HG03196 (cell line): ENCODE measurements around the gene RPL28.

ENCODE experiments used
- ATAC-seq: cut with Tn5 transposase; IDR thresholded peaks from one replicate; pipeline ENCODE4 v1.9.1; 2021; ENCODE audit not compliant: unreplicated experiment

Gene RPL28

GRCh38 chr19:55385724-55386492 lies at the start of gene RPL28:
TSS of gene RPL28 (plus strand) at chr19:55385932. CDS start at chr19:55386358, 426 bp downstream.
- peak; percentile 64 for ATAC-seq

- no peak for ATAC-seq
Measured at GRCh38 chr19:55336101-55336500, 49.6 kb upstream of the RPL28 start.

- peak; percentile 82 for ATAC-seq
Measured at GRCh38 chr19:55339105-55339888, 46.4 kb upstream of the RPL28 start, which contains the start of gene KMT5C. TSS of gene KMT5C (plus strand) at chr19:55339876. CDS start at chr19:55341937, 2,061 bp downstream.

- ATAC-seq, result no peak
Measured at GRCh38 chr19:55339889-55340783, 45.6 kb upstream of the RPL28 start.

- no peak for ATAC-seq
Measured at GRCh38 chr19:55340784-55341147, 45.0 kb upstream of the RPL28 start.

GRCh38 chr19:55341171-55341588 lies 44.6 kb upstream of the RPL28 start:
- no peak for ATAC-seq

GRCh38 chr19:55341595-55342531 lies 43.9 kb upstream of the RPL28 start:
- ATAC-seq, result no peak

- no peak for ATAC-seq
Measured at GRCh38 chr19:55344444-55344843, 41.3 kb upstream of the RPL28 start.

GRCh38 chr19:55345101-55345817 lies 40.5 kb upstream of the RPL28 start:
- ATAC-seq, result no peak

- ATAC-seq, result no peak
Measured at GRCh38 chr19:55345818-55346724, 39.7 kb upstream of the RPL28 start.

GRCh38 chr19:55346725-55347441 lies 38.8 kb upstream of the RPL28 start:
- ATAC-seq, result no peak

GRCh38 chr19:55347442-55348009 lies 38.2 kb upstream of the RPL28 start:
- no peak for ATAC-seq

- ATAC-seq, result no peak
Measured at GRCh38 chr19:55348317-55349034, 37.3 kb upstream of the RPL28 start.

GRCh38 chr19:55350620-55351315 lies 35.0 kb upstream of the RPL28 start:
- no peak for ATAC-seq

GRCh38 chr19:55352040-55352439 lies 33.7 kb upstream of the RPL28 start:
- ATAC-seq, result no peak

- ATAC-seq, result no peak
Measured at GRCh38 chr19:55352549-55353145, 33.1 kb upstream of the RPL28 start.
